HG03097 (cell line): ENCODE data around the gene HSP90AB1.

Experiments used
- ATAC-seq: cut with Tn5 transposase; IDR thresholded peaks from one replicate; pipeline ENCODE4 v1.9.1; 2021; ENCODE audit not compliant: unreplicated experiment, low FRiP score

Gene HSP90AB1

GRCh38 chr6:44253307-44254101 lies 6.6 kb downstream of the HSP90AB1 start:
- no peak for ATAC-seq

- ATAC-seq, result no peak
Observed at GRCh38 chr6:44254191-44255104, 7.5 kb downstream of the HSP90AB1 start.

DNA sequence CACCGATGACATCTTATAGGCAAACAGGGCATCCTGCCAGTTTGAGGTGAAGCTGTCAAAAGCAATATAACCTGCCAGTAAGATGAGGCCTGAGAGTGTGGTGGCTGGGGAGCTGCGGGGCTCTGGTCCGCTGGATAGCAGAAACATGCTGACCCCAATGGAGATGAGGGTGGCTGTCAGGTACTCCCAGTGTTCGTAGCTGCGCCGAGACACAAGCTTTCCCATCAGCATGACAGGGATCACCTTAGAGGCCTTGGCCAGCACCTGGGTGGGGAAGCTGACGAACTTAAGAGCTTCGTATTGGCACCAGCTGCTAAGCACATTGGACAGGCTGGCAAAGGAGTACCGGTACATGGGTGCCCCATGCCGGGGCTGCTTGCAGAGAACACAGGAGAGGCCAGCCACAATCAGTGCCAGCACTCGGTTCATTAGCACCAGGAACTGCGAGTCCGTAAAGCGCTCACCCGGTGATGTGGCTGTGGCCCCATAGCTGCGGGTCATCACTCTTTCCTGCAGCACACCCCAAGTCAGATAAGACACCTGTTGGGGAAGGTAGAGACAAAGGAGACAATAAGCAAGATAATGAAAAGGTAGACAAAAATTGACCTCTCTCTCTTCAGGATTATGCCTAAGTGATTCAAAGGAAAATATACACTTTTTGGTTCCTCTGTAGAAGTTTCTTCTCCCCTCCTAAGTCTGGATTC lies 8.4 kb downstream of the HSP90AB1 start:
- no peak for ATAC-seq

GRCh38 chr6:44255871-44256774 lies 9.2 kb downstream of the HSP90AB1 start:
- no peak for ATAC-seq

DNA sequence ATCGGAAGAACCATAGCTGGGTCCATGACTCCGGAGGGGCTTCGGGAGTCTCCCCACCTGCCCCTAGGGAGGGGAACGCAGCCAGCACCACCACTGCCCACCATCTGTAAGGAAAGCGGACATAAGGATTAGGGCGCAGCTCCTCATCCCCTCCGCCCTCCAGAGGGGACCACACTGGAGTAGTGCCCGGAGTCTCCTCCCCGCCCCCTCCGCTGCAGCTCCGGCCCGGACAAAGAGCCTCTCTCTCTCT lies 9.8 kb downstream of the HSP90AB1 start:
- no peak for ATAC-seq

DNA sequence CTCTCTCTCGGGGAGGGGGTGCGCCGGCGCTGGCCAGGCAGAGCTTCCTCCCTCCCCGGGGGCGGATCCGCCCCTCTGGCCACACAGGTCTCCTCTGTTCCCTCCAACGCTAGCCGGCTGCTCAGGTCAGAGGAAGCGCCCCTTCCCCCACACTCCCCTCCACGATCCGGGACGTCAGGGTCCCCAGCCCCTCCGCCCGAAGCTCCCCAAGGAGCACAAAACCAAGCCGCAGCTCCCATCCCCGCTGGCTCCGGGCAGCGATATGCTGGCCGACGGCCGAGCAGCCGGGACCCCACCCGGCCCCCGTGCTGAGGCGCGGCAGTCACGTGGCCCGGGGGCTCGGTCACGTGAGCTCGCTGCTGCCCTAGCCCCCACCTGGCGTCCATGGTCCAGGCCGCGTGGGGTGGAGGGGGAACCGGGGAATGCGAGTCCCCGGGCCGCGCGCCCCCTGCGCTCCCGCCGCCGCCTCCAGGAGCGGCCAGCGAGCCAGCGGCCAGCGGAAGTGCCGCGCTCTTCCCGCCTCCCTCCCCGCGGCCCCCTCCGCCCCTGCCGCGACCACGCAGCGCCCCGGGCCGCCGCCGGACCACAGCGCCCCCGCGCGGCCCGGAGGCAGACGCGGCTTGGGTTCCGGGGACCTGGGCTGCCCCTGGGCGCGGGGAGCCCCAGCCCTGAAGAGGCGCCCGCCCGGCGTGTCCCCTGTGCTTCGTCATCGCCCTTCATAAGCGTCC lies 10.3 kb downstream of the HSP90AB1 start, which contains the start of gene SLC35B2:
Gene SLC35B2 (minus strand): TSS at position 504 of the 728 bp plus-strand sequence. CDS start 118 bp downstream, at position 386.
- ATAC-seq, result peak; percentile 49

- no peak for ATAC-seq
Observed at GRCh38 chr6:44257753-44258324, 10.9 kb downstream of the HSP90AB1 start.

DNA sequence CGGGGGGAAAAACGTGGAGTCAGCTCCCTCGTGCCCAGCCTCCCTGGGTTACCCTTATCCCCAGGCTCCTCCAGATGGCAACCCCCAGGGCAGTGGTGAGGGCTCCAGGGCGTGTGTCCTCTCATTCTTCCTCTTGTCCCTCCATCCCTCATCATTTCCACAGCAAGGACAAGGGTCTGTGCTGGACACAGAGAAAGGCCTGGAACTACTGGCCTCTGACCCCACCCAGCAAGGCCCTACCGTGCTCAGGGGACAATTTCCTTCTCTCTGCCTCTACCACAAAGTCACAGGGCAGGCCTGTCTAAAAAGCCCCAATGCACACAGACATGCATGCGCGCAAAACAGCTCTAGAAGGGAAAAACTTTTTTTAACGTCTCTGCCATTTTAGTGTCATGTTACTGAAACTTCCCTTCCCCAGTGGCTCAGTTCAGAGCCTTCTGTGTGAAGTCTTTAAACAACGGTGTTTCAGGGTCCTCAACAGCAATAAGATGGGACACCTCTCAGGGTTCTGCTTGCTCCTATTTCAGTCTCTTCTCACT lies 11.5 kb downstream of the HSP90AB1 start:
- no peak for ATAC-seq

GRCh38 chr6:44258921-44259320 lies 12.0 kb downstream of the HSP90AB1 start:
- ATAC-seq, result no peak

DNA sequence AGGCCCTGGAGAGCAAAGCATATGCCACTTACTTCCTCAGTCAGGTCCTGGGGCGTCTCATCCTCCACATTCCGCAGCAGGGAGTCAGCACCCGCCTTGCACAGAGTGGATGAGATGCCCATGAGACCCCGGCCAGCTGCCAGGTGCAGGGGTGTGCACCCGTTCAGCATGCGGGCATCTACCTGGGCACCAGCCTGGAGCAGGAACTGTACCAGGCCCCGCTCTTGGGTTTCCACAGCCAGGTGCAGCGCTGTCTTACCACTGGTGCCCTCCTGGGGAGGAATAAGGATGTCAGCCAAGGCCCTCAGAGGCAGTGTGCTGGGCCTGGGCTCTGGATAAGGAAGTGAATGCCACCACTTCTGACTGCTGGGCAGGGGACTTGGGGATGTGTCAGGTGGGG lies 13.1 kb downstream of the HSP90AB1 start:
- no peak for ATAC-seq

GRCh38 chr6:44260451-44261297 lies 13.8 kb downstream of the HSP90AB1 start:
- ATAC-seq, result no peak

GRCh38 chr6:44261581-44261980 lies 14.7 kb downstream of the HSP90AB1 start:
- no peak for ATAC-seq

GRCh38 chr6:44262467-44263353 lies 15.8 kb downstream of the HSP90AB1 start:
- ATAC-seq, result no peak

DNA sequence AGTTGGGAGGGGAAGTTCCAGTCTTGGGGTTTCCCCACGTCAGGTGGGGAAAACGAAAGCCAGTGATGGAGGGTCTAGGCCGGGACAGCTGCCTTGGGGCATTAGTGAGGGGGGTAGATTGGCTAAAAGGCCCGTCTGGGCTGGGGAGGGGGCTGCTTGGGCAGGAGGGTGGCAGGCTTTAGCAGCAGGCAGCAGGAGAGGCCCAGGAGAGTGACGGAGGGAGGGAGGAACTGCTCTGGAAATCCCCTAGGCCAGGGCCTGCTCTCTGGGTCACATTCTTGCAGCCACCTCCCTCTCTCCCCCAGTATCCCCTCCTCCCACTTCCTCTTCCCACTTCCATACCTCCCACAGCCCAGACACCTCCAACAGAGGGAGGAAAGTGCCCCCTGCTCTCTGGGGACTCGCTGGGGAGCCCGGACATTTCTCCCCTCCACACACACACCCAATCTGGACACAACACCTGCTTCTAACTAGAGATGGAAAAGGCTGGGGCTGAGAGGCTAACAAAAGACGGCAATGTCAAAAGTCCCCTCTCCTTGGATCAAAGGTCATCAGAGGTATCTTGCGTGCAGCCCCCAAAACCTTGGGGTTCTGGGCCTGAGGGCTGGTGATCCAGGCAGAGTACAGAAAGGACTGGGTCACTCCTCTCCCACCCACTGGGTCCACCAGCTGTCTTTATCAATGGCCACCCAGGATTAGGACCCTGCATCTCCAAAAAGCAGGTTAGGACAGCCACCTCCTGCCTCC lies 16.6 kb downstream of the HSP90AB1 start:
- no peak for ATAC-seq

GRCh38 chr6:44264154-44265006 lies 17.5 kb downstream of the HSP90AB1 start:
- no peak for ATAC-seq
